Measurements from ENCODE around the gene SLC13A2. TPM values are rescaled to one million over a fixed set of nuclear protein-coding genes. Genes with fewer than 3 reads are reported as not detected.
"Not testable (repeated sequence)": the region's sequence is repeated elsewhere in the genome, so short reads cannot be mapped to it uniquely, and the experiment has no call there.

SLC13A2 gene
- total RNA-seq (not detected), polyA plus RNA-seq (10 to 100 TPM in 1 of 2 donors, not detected in 1; 23.8 TPM)
- long read RNA-seq, donor 1 = 0 reads
- long read RNA-seq, donor 2 = 0 reads

GRCh38 chr17:28473542-28473941, at the start of gene SLC13A2:
Gene SLC13A2 (plus strand): TSS chr17:28473644. CDS start chr17:28473713, 69 bp downstream.
- ATAC-seq (ENCODE audit: low FRiP score) (no peak), DNase-seq (no peak)
- Histone ChIP-seq H3K4me1 (ENCODE audit: control insufficient read depth in 1 of 2, insufficient read depth in 2 of 2, low read length in 2 of 2) (no peaks in the 10 kb centered on the region), H3K27ac (ENCODE audit: low read depth in 1 of 2, low read length in 2 of 2) (no peak within 1 kb of the TSS), H3K9me3 (ENCODE audit: control insufficient read depth, low read length) (no peaks in the 10 kb centered on the region), H3K27me3 (ENCODE audit: control insufficient read depth in 1 of 2, insufficient read depth in 2 of 2, low read length in 1 of 2) (no peaks in the 10 kb centered on the region), H3K36me3 (ENCODE audit: control insufficient read depth in 1 of 2, insufficient read depth in 2 of 2, low read length in 1 of 2) (no peaks in the 10 kb centered on the region), H3K4me3 (ENCODE audit: low read length in 2 of 2) (no peak within 1 kb of the TSS)
- 70 to 71% methylated on average over 5 of the region's 5 CpGs for WGBS, 2 donors
- intact Hi-C loops (cut with DNase I) = no loop called here

- no peak for DNase-seq
- Histone ChIP-seq H3K4me1 (ENCODE audit: control insufficient read depth in 1 of 2, insufficient read depth in 2 of 2, low read length in 2 of 2) (no peaks in the 10 kb centered on the region), H3K4me3 (ENCODE audit: low read length in 2 of 2) (no peak overlapping the region), H3K27me3 (ENCODE audit: control insufficient read depth in 1 of 2, insufficient read depth in 2 of 2, low read length in 1 of 2) (no peaks in the 10 kb centered on the region), H3K36me3 (ENCODE audit: control insufficient read depth in 1 of 2, insufficient read depth in 2 of 2, low read length in 1 of 2) (no peaks in the 10 kb centered on the region), H3K9me3 (ENCODE audit: control insufficient read depth, low read length) (no peaks in the 10 kb centered on the region), H3K27ac (ENCODE audit: low read depth in 1 of 2, low read length in 2 of 2) (no peak overlapping the region)
- no peak for ATAC-seq (ENCODE audit: low FRiP score)
- 83% methylated on average over 13 of the region's 13 CpGs for WGBS, 2 donors
- intact Hi-C loops (cut with DNase I) = no loop called here
Measured at GRCh38 chr17:28425206-28425605, 48.2 kb upstream of the SLC13A2 start.

- DNase-seq = no peak
- Histone ChIP-seq H3K9me3 (ENCODE audit: control insufficient read depth, low read length) (no peaks in the 10 kb centered on the region), H3K27ac (ENCODE audit: low read depth in 1 of 2, low read length in 2 of 2) (no peak overlapping the region), H3K27me3 (ENCODE audit: control insufficient read depth in 1 of 2, insufficient read depth in 2 of 2, low read length in 1 of 2) (no peaks in the 10 kb centered on the region), H3K36me3 (ENCODE audit: control insufficient read depth in 1 of 2, insufficient read depth in 2 of 2, low read length in 1 of 2) (no peaks in the 10 kb centered on the region), H3K4me1 (ENCODE audit: control insufficient read depth in 1 of 2, insufficient read depth in 2 of 2, low read length in 2 of 2) (no peaks in the 10 kb centered on the region), H3K4me3 (ENCODE audit: low read length in 2 of 2) (no peak overlapping the region)
- ATAC-seq (ENCODE audit: low FRiP score) = no peak
- intact Hi-C loops (cut with DNase I) = no loop called here
- WGBS, 2 donors = 73 to 76% methylated on average over 9 of the region's 9 CpGs
Measured at GRCh38 chr17:28426081-28426519, 47.3 kb upstream of the SLC13A2 start.

GRCh38 chr17:28427371-28427770, 46.1 kb upstream of the SLC13A2 start:
- Histone ChIP-seq H3K27me3 (ENCODE audit: control insufficient read depth in 1 of 2, insufficient read depth in 2 of 2, low read length in 1 of 2) (no peaks in the 10 kb centered on the region), H3K4me3 (ENCODE audit: low read length in 2 of 2) (no peak overlapping the region), H3K27ac (ENCODE audit: low read depth in 1 of 2, low read length in 2 of 2) (no peak overlapping the region), H3K4me1 (ENCODE audit: control insufficient read depth in 1 of 2, insufficient read depth in 2 of 2, low read length in 2 of 2) (no peaks in the 10 kb centered on the region), H3K9me3 (ENCODE audit: control insufficient read depth, low read length) (no peaks in the 10 kb centered on the region), H3K36me3 (ENCODE audit: control insufficient read depth in 1 of 2, insufficient read depth in 2 of 2, low read length in 1 of 2) (no peaks in the 10 kb centered on the region)
- ATAC-seq (ENCODE audit: low FRiP score) = no peak
- 91 to 92% methylated on average over 5 of the region's 5 CpGs for WGBS, 2 donors
- DNase-seq = no peak
- intact Hi-C loops (cut with DNase I) = no loop called here

GRCh38 chr17:28427982-28428381, 45.5 kb upstream of the SLC13A2 start:
- H3K4me3 ChIP-seq (ENCODE audit: low read length in 2 of 2); H3K27ac ChIP-seq (ENCODE audit: low read depth in 1 of 2, low read length in 2 of 2); H3K4me1 ChIP-seq (ENCODE audit: control insufficient read depth in 1 of 2, insufficient read depth in 2 of 2, low read length in 2 of 2); DNase-seq; H3K36me3 ChIP-seq (ENCODE audit: control insufficient read depth in 1 of 2, insufficient read depth in 2 of 2, low read length in 1 of 2); ATAC-seq (ENCODE audit: low FRiP score); H3K27me3 ChIP-seq (ENCODE audit: control insufficient read depth in 1 of 2, insufficient read depth in 2 of 2, low read length in 1 of 2); H3K9me3 ChIP-seq (ENCODE audit: control insufficient read depth, low read length); intact Hi-C loops (cut with DNase I): not testable (repeated sequence)
- WGBS, 2 donors = 89 to 92% methylated on average over 4 of the region's 4 CpGs

- Histone ChIP-seq H3K36me3 (ENCODE audit: control insufficient read depth in 1 of 2, insufficient read depth in 2 of 2, low read length in 1 of 2) (no peaks in the 10 kb centered on the region), H3K27ac (ENCODE audit: low read depth in 1 of 2, low read length in 2 of 2) (no peak overlapping the region), H3K9me3 (ENCODE audit: control insufficient read depth, low read length) (peaks cover 1% of the 10 kb centered on the region), H3K27me3 (ENCODE audit: control insufficient read depth in 1 of 2, insufficient read depth in 2 of 2, low read length in 1 of 2) (no peaks in the 10 kb centered on the region), H3K4me3 (ENCODE audit: low read length in 2 of 2) (no peak overlapping the region), H3K4me1 (ENCODE audit: control insufficient read depth in 1 of 2, insufficient read depth in 2 of 2, low read length in 2 of 2) (no peaks in the 10 kb centered on the region)
- intact Hi-C loops (cut with DNase I) = no loop called here
- 65 to 66% methylated on average over 1 of the region's 1 CpG for WGBS, 2 donors
- no peak for ATAC-seq (ENCODE audit: low FRiP score)
- no peak for DNase-seq
Measured at GRCh38 chr17:28433721-28434120, 39.7 kb upstream of the SLC13A2 start.

GRCh38 chr17:28434326-28434725, 39.1 kb upstream of the SLC13A2 start:
- H3K4me3 ChIP-seq (ENCODE audit: low read length in 2 of 2); H3K27me3 ChIP-seq (ENCODE audit: control insufficient read depth in 1 of 2, insufficient read depth in 2 of 2, low read length in 1 of 2); H3K4me1 ChIP-seq (ENCODE audit: control insufficient read depth in 1 of 2, insufficient read depth in 2 of 2, low read length in 2 of 2); H3K27ac ChIP-seq (ENCODE audit: low read depth in 1 of 2, low read length in 2 of 2); H3K9me3 ChIP-seq (ENCODE audit: control insufficient read depth, low read length); H3K36me3 ChIP-seq (ENCODE audit: control insufficient read depth in 1 of 2, insufficient read depth in 2 of 2, low read length in 1 of 2); DNase-seq; ATAC-seq (ENCODE audit: low FRiP score); intact Hi-C loops (cut with DNase I): not testable (repeated sequence)
- 71 to 77% methylated on average over 8 of the region's 8 CpGs for WGBS, 2 donors

- 87 to 89% methylated on average over 9 of the region's 9 CpGs for WGBS, 2 donors
- peaks cover 0 to 3% of the 10 kb centered on the region in 2 donors for H3K27me3 ChIP-seq (ENCODE audit: control insufficient read depth in 1 of 2, insufficient read depth in 2 of 2, low read length in 1 of 2)
- H3K4me3 ChIP-seq (ENCODE audit: low read length in 2 of 2) = no peak overlapping the region
- H3K36me3 ChIP-seq (ENCODE audit: control insufficient read depth in 1 of 2, insufficient read depth in 2 of 2, low read length in 1 of 2) = no peaks in the 10 kb centered on the region
- DNase-seq (no peak), ATAC-seq (ENCODE audit: low FRiP score) (no peak)
- H3K9me3 ChIP-seq (ENCODE audit: control insufficient read depth, low read length) = peaks cover 3% of the 10 kb centered on the region
- H3K4me1 ChIP-seq (ENCODE audit: control insufficient read depth in 1 of 2, insufficient read depth in 2 of 2, low read length in 2 of 2) = no peaks in the 10 kb centered on the region
- no peak overlapping the region for H3K27ac ChIP-seq (ENCODE audit: low read depth in 1 of 2, low read length in 2 of 2)
- intact Hi-C loops (cut with DNase I) = no loop called here
Measured at GRCh38 chr17:28443901-28444638, 29.4 kb upstream of the SLC13A2 start.

- Histone ChIP-seq H3K4me3 (ENCODE audit: low read length in 2 of 2) (no peak overlapping the region), H3K4me1 (ENCODE audit: control insufficient read depth in 1 of 2, insufficient read depth in 2 of 2, low read length in 2 of 2) (no peaks in the 10 kb centered on the region), H3K9me3 (ENCODE audit: control insufficient read depth, low read length) (peaks cover 3% of the 10 kb centered on the region), H3K36me3 (ENCODE audit: control insufficient read depth in 1 of 2, insufficient read depth in 2 of 2, low read length in 1 of 2) (no peaks in the 10 kb centered on the region), H3K27me3 (ENCODE audit: control insufficient read depth in 1 of 2, insufficient read depth in 2 of 2, low read length in 1 of 2) (peaks cover 0 to 3% of the 10 kb centered on the region in 2 donors), H3K27ac (ENCODE audit: low read depth in 1 of 2, low read length in 2 of 2) (no peak overlapping the region)
- ATAC-seq (ENCODE audit: low FRiP score) (no peak), DNase-seq (no peak)
- intact Hi-C loops (cut with DNase I) = no loop called here
- WGBS, 2 donors = 89% methylated on average over 8 of the region's 8 CpGs
Measured at GRCh38 chr17:28446716-28447395, 26.6 kb upstream of the SLC13A2 start.

All from aorta (tissue), 5 donors.